Suprapubic skin (tissue), 3 donors: Measurements from ENCODE around the gene MIR17HG.

ENCODE experiments used
- CTCF ChIP-seq, 2 donors: fragments of 200-600 bp in 1 of 2; fragments of 450-650 bp in 1 of 2; sonication (generic) in 1 of 2; IDR thresholded peaks; one replicate each; pipeline ENCODE4 v1.5.1; 2016 to 2019; ENCODE audit warnings: antibody characterized with exemption in 2 of 2, mild to moderate bottlenecking in 1 of 2, moderate library complexity in 1 of 2
- EP300 ChIP-seq: sonication (generic); formaldehyde crosslinking; IDR thresholded peaks from one replicate; pipeline ENCODE4 v1.6.1; 2017; ENCODE audit warnings: antibody characterized with exemption
- POLR2A ChIP-seq, 2 donors: fragments of 450-650 bp; IDR thresholded peaks; one replicate each; pipeline ENCODE4 v1.6.1; 2017; ENCODE audit warnings: antibody characterized with exemption in 2 of 2, mild to moderate bottlenecking in 2 of 2, moderate library complexity in 2 of 2

- no peak for TF ChIP-seq CTCF (IDR thresholded peaks at IDR 0.05)
- TF ChIP-seq POLR2A (IDR thresholded peaks at IDR 0.05): no peak
- no peak for TF ChIP-seq EP300
Observed at GRCh38 chr13:91329733-91330132, 17.8 kb upstream of the MIR17HG start.
